GM12878 (cell line): ENCODE data around the gene CDH4. TPM values are rescaled to one million over a fixed set of nuclear protein-coding genes. Genes with fewer than 3 reads are reported as not detected.

Experiments
- ATAC-seq: fragments of 200-7000 bp; cut with Tn5 transposase; 3 replicates; pipeline ENCODE4 v1.9.1; 2020; ENCODE audit warnings: mild to moderate bottlenecking, moderate library complexity
- BruUV-seq: library from RNA; stranded (reverse); fragments of 400-500 nt; replicated peaks from 2 replicates; lab custom pipeline; 2021; lab: Mats Ljungman, UMichigan
- CTCF ChIA-PET: fragments of 300-600 bp; sonication (Branson Sonifier 250); formaldehyde crosslinking; extraction: SDS; loops from one replicate; lab custom pipeline; 2021; ENCODE audit warnings: inconsistent platforms; lab: Yijun Ruan, JAX
- POLR2A ChIA-PET: fragments of 350-600 bp; formaldehyde crosslinking; extraction: SDS; loops from one replicate; lab custom pipeline; 2021; ENCODE audit warnings: inconsistent platforms; lab: Charles Lee
- RAD21 ChIA-PET: fragments of 300-600 bp; sonication (Branson Sonifier 250); formaldehyde crosslinking; loops from one replicate; lab custom pipeline; 2023; ENCODE audit warnings: antibody characterized with exemption; ENCODE audit not compliant: unreplicated experiment; lab: Charles Lee
- SMC1A ChIA-PET: fragments of 300-600 bp; sonication (Branson Sonifier 250); formaldehyde crosslinking; loops from one replicate; lab custom pipeline; 2023; ENCODE audit not compliant: unreplicated experiment, uncharacterized antibody; lab: Charles Lee
- DNase-seq: peaks from one replicate; pipeline ENCODE4 v3.0.0-alpha.2; 2011; ENCODE audit warnings: low read depth, low spot score
- FAIRE-seq: peaks from 3 replicates; lab custom pipeline; 2011; peaks lifted over from hg19 to GRCh38; lab: Jason Lieb, UNC
- H2AFZ ChIP-seq: 2 replicates; pipeline ENCODE4 v1.6.0; 2011; ENCODE audit warnings: low read depth, low read length, control low read depth; ENCODE audit not compliant: control insufficient read depth
- H3K27ac ChIP-seq: 2 replicates; pipeline ENCODE4 v1.5.1; 2011; ENCODE audit warnings: control low read depth; ENCODE audit not compliant: control insufficient read depth, insufficient read depth
- H3K27me3 ChIP-seq, 2 experiments: replicated peaks in 1 of 2; 2 replicates each; pipeline versions ENCODE4 v1.6.0 to v1.6.1; 2011; ENCODE audit warnings: low read length in 1 of 2; ENCODE audit not compliant: control insufficient read depth in 2 of 2, insufficient read depth in 2 of 2
- H3K36me3 ChIP-seq, 2 experiments: 2 replicates each; pipeline ENCODE4 v1.5.1; 2011; ENCODE audit warnings: low read length in 1 of 2; ENCODE audit not compliant: control insufficient read depth in 2 of 2, insufficient read depth in 2 of 2
- H3K4me1 ChIP-seq: 2 replicates; pipeline ENCODE4 v1.6.1; 2011; ENCODE audit warnings: mild to moderate bottlenecking, low read length, moderate library complexity, mixed read lengths; ENCODE audit not compliant: control insufficient read depth, insufficient read depth
- H3K4me2 ChIP-seq: 2 replicates; pipeline ENCODE4 v1.6.0; 2011; ENCODE audit warnings: control low read depth; ENCODE audit not compliant: control insufficient read depth, insufficient read depth
- H3K4me3 ChIP-seq: fragments of 200-600 bp; sonication (generic); 2 replicates; pipeline ENCODE4 v1.5.1; 2016
- H3K79me2 ChIP-seq: 2 replicates; pipeline ENCODE4 v1.6.0; 2011; ENCODE audit warnings: low read length; ENCODE audit not compliant: control insufficient read depth, insufficient read depth
- H3K9ac ChIP-seq: 2 replicates; pipeline ENCODE4 v1.8.0; 2011; ENCODE audit warnings: low read length, control low read depth, mixed read lengths; ENCODE audit not compliant: control insufficient read depth, insufficient read depth
- H3K9me3 ChIP-seq: replicated peaks from 3 replicates; pipeline ENCODE4 v1.5.1; 2011; ENCODE audit warnings: mild to moderate bottlenecking, low read length; ENCODE audit not compliant: control insufficient read depth, insufficient read depth
- H4K20me1 ChIP-seq: 2 replicates; pipeline ENCODE4 v1.6.0; 2011; ENCODE audit not compliant: control insufficient read depth, insufficient read depth
- ATF2 ChIP-seq: IDR thresholded peaks from 2 replicates; pipeline ENCODE4 v1.6.1; 2012; ENCODE audit warnings: low read length, inconsistent platforms
- E2F8 ChIP-seq: fragments of 450-650 bp; IDR thresholded peaks from 2 replicates; pipeline ENCODE4 v1.6.1; 2018; ENCODE audit warnings: mild to moderate bottlenecking, low read depth, moderate library complexity; ENCODE audit not compliant: partially characterized antibody
- EED ChIP-seq: sonication (generic); IDR thresholded peaks from 2 replicates; pipeline ENCODE4 v1.6.1; 2016; ENCODE audit warnings: antibody characterized with exemption, low read depth
- HCFC1 ChIP-seq: fragments of 150-350 bp; IDR thresholded peaks from 2 replicates; pipeline ENCODE4 v1.6.1; 2014; ENCODE audit warnings: low read length
- JUNB ChIP-seq: IDR thresholded peaks from 2 replicates; pipeline ENCODE4 v1.6.1; 2016; ENCODE audit warnings: antibody characterized with exemption, mild to moderate bottlenecking
- RBBP5 ChIP-seq: fragments of 200-600 bp; sonication (generic); conservative IDR thresholded peaks from 2 replicates; pipeline ENCODE4 v1.6.1; 2016
- STAT1 ChIP-seq: fragments of 450-650 bp; conservative IDR thresholded peaks from 2 replicates; pipeline ENCODE4 v1.6.1; 2014; ENCODE audit warnings: antibody characterized with exemption, mild to moderate bottlenecking
- USF1 ChIP-seq: IDR thresholded peaks from 2 replicates; pipeline ENCODE4 v1.6.1; 2011; ENCODE audit warnings: borderline replicate concordance, low read depth, mild to moderate bottlenecking, moderate library complexity, mixed read lengths, low read length; ENCODE audit not compliant: insufficient read depth; ENCODE audit errors: extremely low read length
- ZNF217 ChIP-seq: fragments of 450-650 bp; IDR thresholded peaks from 2 replicates; pipeline ENCODE4 v1.6.1; 2017; ENCODE audit warnings: antibody characterized with exemption, mild to moderate bottlenecking
- WGBS: methylation state at CpG from one replicate; pipeline ENCODE4 v1.1.6; 2016; ENCODE audit warnings: low lambda C conversion rate; ENCODE audit not compliant: insufficient replicate concordance, insufficient coverage; ENCODE audit errors: missing lambda C conversion rate; 5-methylcytosine and 5-hydroxymethylcytosine counted together
- in situ Hi-C: fragments of 300-500 bp; cut with MboI; formaldehyde crosslinking; loops from 9 replicates; pipeline ENCODE4 v1.14.3; 2018; ENCODE audit warnings: mixed read lengths
- intact Hi-C: fragments of 100-400 bp; cut with micrococcal nuclease; formaldehyde crosslinking; loops from one replicate; pipeline ENCODE4 v1.14.2; 2022; ENCODE audit not compliant: unreplicated experiment
- polyA plus RNA-seq, 11 experiments: library from polyadenylated mRNA; depleted of rRNA in 4 of 11; unstranded in 6 of 11; stranded (reverse) in 5 of 11; fragments of >200 nt; fragmentation: Nextera tagmentation in 4 of 11; fragmentation: Illumina TruSeq in 1 of 11; extraction: Ambion mirVana in 4 of 11; extraction: Trizol in 1 of 11; gene quantifications; 1 replicate in 1 of 11; 2 replicates in 10 of 11; pipeline versions ENCODE4 v1.2.1 to v1.2.3, GENCODE V29; 2011 to 2016; ENCODE audit warnings: inconsistent platforms in 2 of 11, missing spikeins in 2 of 11, low read depth in 1 of 11
- total RNA-seq, 4 experiments: library from RNA; depleted of rRNA in 3 of 4; stranded (reverse); fragments of >200 nt in 3 of 4; fragmentation: Illumina TruSeq in 1 of 4; extraction: Trizol in 1 of 4; gene quantifications; 2 replicates each; pipeline versions ENCODE4 v1.2.1 to v1.2.3, GENCODE V29; 2013 to 2021

Gene CDH4
- total and polyA plus RNA-seq, 10 of the 15 experiments (the other 5 are each of a cell fraction or from before 2014, with no cell fraction given): not detected

GRCh38 chr20:61756966-61757677 lies 505.1 kb downstream of the CDH4 start:
- no peaks in the 10 kb centered on the region; a peak in 1 of 4 replicates for H3K27me3 ChIP-seq
- no peak overlapping the region for H2AFZ ChIP-seq
- in situ Hi-C loops: no loop called here
- no peaks in the 10 kb centered on the region for H3K4me1 ChIP-seq
- H3K4me3 ChIP-seq: no peak overlapping the region
- H3K9me3 ChIP-seq: no peaks in the 10 kb centered on the region
- no peak for DNase-seq
- ATAC-seq: no peak
- H3K79me2 ChIP-seq: no peaks in the 10 kb centered on the region
- WGBS: 11% methylated on average over 18 of the region's 18 CpGs
- POLR2A ChIA-PET: no interaction called here
- H3K36me3 ChIP-seq: no peaks in the 10 kb centered on the region
- H3K9ac ChIP-seq: no peak overlapping the region
- RAD21 ChIA-PET: interaction anchor here (0.6 kb wide), 1 partner anchor 51 kb away, joined by 3 read pairs; no protein-coding TSS in a partner anchor
- no peak for FAIRE-seq
- no peak overlapping the region for H3K4me2 ChIP-seq
- TF ChIP-seq ZNF217 (no peak), JUNB (no peak), EED (no peak), ATF2 (no peak), E2F8 (no peak), STAT1 (no peak), HCFC1 (no peak), USF1 (no peak), RBBP5 (no peak)
- SMC1A ChIA-PET: no interaction called here
- intact Hi-C loops: no loop called here
- no TSS peak for BruUV-seq
- CTCF ChIA-PET: no interaction called here
- no peak overlapping the region for H3K27ac ChIP-seq
- H4K20me1 ChIP-seq: no peaks in the 10 kb centered on the region
